ENCODE measurements around the gene MTERF4.

MTERF4 gene

GRCh38 chr2:241142593-241142992, 40.5 kb upstream of the MTERF4 start:
- Histone ChIP-seq H4K20me1 (ENCODE audit: insufficient read depth, low read length) (no peaks in the 10 kb centered on the region), H2AFZ (ENCODE audit: low read depth, low read length) (no peak overlapping the region), H3K9ac (ENCODE audit: low read length) (no peak overlapping the region)

GRCh38 chr2:241142063-241142462, 40.0 kb upstream of the MTERF4 start:
- TF ChIP-seq CTCF (IDR thresholded peaks at IDR 0.05; ENCODE audit: low read depth, low read length) = no peak
- no peak for TF ChIP-seq EZH2phosphoT487 (IDR thresholded peaks at IDR 0.05; ENCODE audit: low read depth)
- peaks cover 24% of the 10 kb centered on the region for H3K36me3 ChIP-seq (replicated peaks; ENCODE audit: low read depth, low read length)

More at GRCh38 chr2:241142593-241142992, 40.5 kb upstream of the MTERF4 start:
- no peak overlapping the region for H3K27ac ChIP-seq (ENCODE audit: low read length)
- no peaks in the 10 kb centered on the region for H3K9me3 ChIP-seq (ENCODE audit: insufficient read depth, low read length)
- H3K27me3 ChIP-seq (ENCODE audit: low read depth, low read length) = no peaks in the 10 kb centered on the region
- peaks cover 79% of the 10 kb centered on the region for H3K79me2 ChIP-seq (ENCODE audit: low read length)
- TF ChIP-seq CTCF (IDR thresholded peaks at IDR 0.05; ENCODE audit: low read depth, low read length) (no peak), EZH2phosphoT487 (IDR thresholded peaks at IDR 0.05; ENCODE audit: low read depth) (no peak)
- peaks cover 24% of the 10 kb centered on the region for H3K36me3 ChIP-seq (replicated peaks; ENCODE audit: low read depth, low read length)
- H3K4me3 ChIP-seq (ENCODE audit: low read length) = no peak overlapping the region
- peaks cover 15% of the 10 kb centered on the region for H3K4me1 ChIP-seq (ENCODE audit: low read length)
- H3K4me2 ChIP-seq (ENCODE audit: low read length) = no peak overlapping the region

GRCh38 chr2:241141214-241141770, 39.2 kb upstream of the MTERF4 start:
- no peak overlapping the region for H2AFZ ChIP-seq (ENCODE audit: low read depth, low read length)
- no peak overlapping the region for H3K9ac ChIP-seq (ENCODE audit: low read length)
- H3K4me3 ChIP-seq (ENCODE audit: low read length) = no peak overlapping the region
- no peak overlapping the region for H3K4me2 ChIP-seq (ENCODE audit: low read length)
- no peak overlapping the region for H3K27ac ChIP-seq (ENCODE audit: low read length)
- peaks cover 24% of the 10 kb centered on the region for H3K36me3 ChIP-seq (replicated peaks; ENCODE audit: low read depth, low read length)
- H3K9me3 ChIP-seq (ENCODE audit: insufficient read depth, low read length) = no peaks in the 10 kb centered on the region
- H3K4me1 ChIP-seq (ENCODE audit: low read length) = peaks cover 4% of the 10 kb centered on the region
- H4K20me1 ChIP-seq (ENCODE audit: insufficient read depth, low read length) = no peaks in the 10 kb centered on the region
- no peak for TF ChIP-seq CTCF (IDR thresholded peaks at IDR 0.05; ENCODE audit: low read depth, low read length)
- TF ChIP-seq EZH2phosphoT487 (IDR thresholded peaks at IDR 0.05; ENCODE audit: low read depth) = no peak
- no peaks in the 10 kb centered on the region for H3K27me3 ChIP-seq (ENCODE audit: low read depth, low read length)
- peaks cover 66% of the 10 kb centered on the region for H3K79me2 ChIP-seq (ENCODE audit: low read length)

More at GRCh38 chr2:241142063-241142462, 40.0 kb upstream of the MTERF4 start:
- H3K79me2 ChIP-seq (ENCODE audit: low read length) = peaks cover 73% of the 10 kb centered on the region
- no peak overlapping the region for H3K27ac ChIP-seq (ENCODE audit: low read length)
- H2AFZ ChIP-seq (ENCODE audit: low read depth, low read length) = no peak overlapping the region
- no peaks in the 10 kb centered on the region for H3K9me3 ChIP-seq (ENCODE audit: insufficient read depth, low read length)
- peaks cover 11% of the 10 kb centered on the region for H3K4me1 ChIP-seq (ENCODE audit: low read length)
- no peak overlapping the region for H3K9ac ChIP-seq (ENCODE audit: low read length)
- H3K27me3 ChIP-seq (ENCODE audit: low read depth, low read length) = no peaks in the 10 kb centered on the region
- no peak overlapping the region for H3K4me3 ChIP-seq (ENCODE audit: low read length)
- H4K20me1 ChIP-seq (ENCODE audit: insufficient read depth, low read length) = no peaks in the 10 kb centered on the region
- no peak overlapping the region for H3K4me2 ChIP-seq (ENCODE audit: low read length)

- peaks cover 57% of the 10 kb centered on the region for H3K79me2 ChIP-seq (ENCODE audit: low read length)
- no peak overlapping the region for H2AFZ ChIP-seq (ENCODE audit: low read depth, low read length)
- no peak overlapping the region for H3K27ac ChIP-seq (ENCODE audit: low read length)
- H3K27me3 ChIP-seq (ENCODE audit: low read depth, low read length) = no peaks in the 10 kb centered on the region
- H3K9ac ChIP-seq (ENCODE audit: low read length) = no peak overlapping the region
- no peak overlapping the region for H3K4me2 ChIP-seq (ENCODE audit: low read length)
- no peaks in the 10 kb centered on the region for H3K4me1 ChIP-seq (ENCODE audit: low read length)
- TF ChIP-seq CTCF (IDR thresholded peaks at IDR 0.05; ENCODE audit: low read depth, low read length) = no peak
- no peak for TF ChIP-seq EZH2phosphoT487 (IDR thresholded peaks at IDR 0.05; ENCODE audit: low read depth)
- no peaks in the 10 kb centered on the region for H3K9me3 ChIP-seq (ENCODE audit: insufficient read depth, low read length)
- no peak overlapping the region for H3K4me3 ChIP-seq (ENCODE audit: low read length)
- H3K36me3 ChIP-seq (replicated peaks; ENCODE audit: low read depth, low read length) = peaks cover 29% of the 10 kb centered on the region
- H4K20me1 ChIP-seq (ENCODE audit: insufficient read depth, low read length) = no peaks in the 10 kb centered on the region
Measured at GRCh38 chr2:241140445-241140840, 38.4 kb upstream of the MTERF4 start.

Data from OCI-LY3 (cell line).